ENCODE data around the gene FHAD1. TPM values are rescaled to one million over a fixed set of nuclear protein-coding genes. Genes with fewer than 3 reads are reported as not detected.

FHAD1 gene
- total RNA-seq, 2 experiments from 2014 or later, result not detected

- POLR2A ChIA-PET, result no interaction called here
- peaks cover 0 to 4% of the 10 kb centered on the region in 2 experiments for H3K27me3 ChIP-seq (ENCODE audit: control insufficient read depth in 1 of 2, insufficient read depth in 2 of 2, low read length in 2 of 2)
Observed at GRCh38 chr1:15259622-15260007, 12.6 kb downstream of the FHAD1 start.

DNA sequence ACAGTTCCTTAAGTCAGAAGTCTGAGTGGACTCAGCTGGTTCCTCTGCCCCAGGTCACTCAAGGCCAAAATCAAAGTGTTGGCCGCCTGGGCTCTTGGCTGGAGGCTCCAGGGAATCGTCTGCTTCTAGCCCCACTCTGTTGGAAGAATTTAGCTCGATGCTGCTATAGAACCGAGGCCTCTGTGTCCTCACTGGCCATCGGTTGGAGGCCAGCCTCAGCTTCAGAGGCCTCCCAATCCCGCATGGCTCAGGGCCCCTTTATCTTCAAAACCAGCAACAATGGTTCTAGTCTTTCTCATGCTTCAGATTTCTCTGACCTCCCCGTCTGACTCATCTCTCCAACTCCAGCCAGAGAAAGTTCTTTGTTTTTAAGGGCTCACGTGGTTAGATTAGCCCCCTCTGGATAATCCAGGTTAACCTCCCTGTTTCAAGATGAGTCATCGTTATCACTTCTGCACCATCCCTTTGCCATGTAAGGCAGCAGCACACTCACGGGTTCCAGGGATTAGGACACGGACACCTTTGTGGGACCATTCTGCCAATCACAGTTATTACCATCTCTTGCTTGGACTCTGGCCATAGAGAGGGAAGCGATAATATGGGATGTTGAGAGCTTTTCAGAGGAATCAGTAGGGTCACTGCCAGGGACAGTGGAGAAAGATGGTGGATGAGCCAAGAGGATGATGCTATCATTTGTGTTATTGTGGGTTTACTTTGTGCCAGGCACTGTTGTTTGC is 13.6 kb downstream of the FHAD1 start:
- intact Hi-C loops (cut with DNase I, micrococcal nuclease), result no loop called here
- peaks cover 16% of the 10 kb centered on the region for H3K4me1 Mint-ChIP-seq (ENCODE audit: low read depth)
- no peak overlapping the region for H3K27ac Mint-ChIP-seq
- Histone ChIP-seq H3K36me3 (ENCODE audit: insufficient read depth, low read length) (no peaks in the 10 kb centered on the region), H3K27me3 (ENCODE audit: control insufficient read depth in 1 of 2, insufficient read depth in 2 of 2, low read length in 2 of 2) (peaks cover 0 to 10% of the 10 kb centered on the region in 2 experiments), H3K4me3 (ENCODE audit: low read length) (no peak overlapping the region), H3K9me3 (ENCODE audit: control insufficient read depth in 1 of 2, insufficient read depth in 1 of 2, low read length in 2 of 2) (peaks cover 0 to 9% of the 10 kb centered on the region in 2 experiments), H3K27ac (ENCODE audit: low read depth in 1 of 2, low read length in 2 of 2) (no peak overlapping the region), H3K4me1 (ENCODE audit: insufficient read depth, low read length) (peaks cover 11% of the 10 kb centered on the region)
- H3K4me3 Mint-ChIP-seq, result no peak overlapping the region
- DNase-seq (peak in 2 of 14 experiments; percentile 30 to 43), ATAC-seq (ENCODE audit: poor library complexity) (no peak)
- TF ChIP-seq CTCF (IDR thresholded peaks at IDR 0.05), result no peak
- H3K36me3 Mint-ChIP-seq (ENCODE audit: low read depth), result no peaks in the 10 kb centered on the region
- POLR2A ChIA-PET, result no interaction called here
- peaks cover 3% of the 10 kb centered on the region for H3K9me3 Mint-ChIP-seq
- H3K27me3 Mint-ChIP-seq, result peaks cover 48% of the 10 kb centered on the region
- CTCF ChIA-PET, result no interaction called here

More at GRCh38 chr1:15259622-15260007, 12.6 kb downstream of the FHAD1 start:
- no peak for TF ChIP-seq CTCF (IDR thresholded peaks at IDR 0.05)
- no peaks in the 10 kb centered on the region for H3K36me3 ChIP-seq (ENCODE audit: insufficient read depth, low read length)
- no peak overlapping the region for H3K4me3 Mint-ChIP-seq
- intact Hi-C loops (cut with DNase I, micrococcal nuclease), result no loop called here
- no peak overlapping the region for H3K27ac Mint-ChIP-seq
- H3K9me3 Mint-ChIP-seq, result peaks cover under 1% of the 10 kb centered on the region
- peaks cover 39% of the 10 kb centered on the region for H3K27me3 Mint-ChIP-seq
- ATAC-seq (ENCODE audit: poor library complexity), result no peak
- no peak overlapping the region for H3K27ac ChIP-seq (ENCODE audit: low read depth in 1 of 2, low read length in 2 of 2)
- CTCF ChIA-PET, result no interaction called here
- H3K36me3 Mint-ChIP-seq (ENCODE audit: low read depth), result no peaks in the 10 kb centered on the region
- peaks cover 16% of the 10 kb centered on the region for H3K4me1 Mint-ChIP-seq (ENCODE audit: low read depth)
- H3K9me3 ChIP-seq (ENCODE audit: control insufficient read depth in 1 of 2, insufficient read depth in 1 of 2, low read length in 2 of 2), result no peaks in the 10 kb centered on the region
- H3K4me1 ChIP-seq (ENCODE audit: insufficient read depth, low read length), result peaks cover 11% of the 10 kb centered on the region
- no peak for DNase-seq
- no peak overlapping the region for H3K4me3 ChIP-seq (ENCODE audit: low read length)

DNA sequence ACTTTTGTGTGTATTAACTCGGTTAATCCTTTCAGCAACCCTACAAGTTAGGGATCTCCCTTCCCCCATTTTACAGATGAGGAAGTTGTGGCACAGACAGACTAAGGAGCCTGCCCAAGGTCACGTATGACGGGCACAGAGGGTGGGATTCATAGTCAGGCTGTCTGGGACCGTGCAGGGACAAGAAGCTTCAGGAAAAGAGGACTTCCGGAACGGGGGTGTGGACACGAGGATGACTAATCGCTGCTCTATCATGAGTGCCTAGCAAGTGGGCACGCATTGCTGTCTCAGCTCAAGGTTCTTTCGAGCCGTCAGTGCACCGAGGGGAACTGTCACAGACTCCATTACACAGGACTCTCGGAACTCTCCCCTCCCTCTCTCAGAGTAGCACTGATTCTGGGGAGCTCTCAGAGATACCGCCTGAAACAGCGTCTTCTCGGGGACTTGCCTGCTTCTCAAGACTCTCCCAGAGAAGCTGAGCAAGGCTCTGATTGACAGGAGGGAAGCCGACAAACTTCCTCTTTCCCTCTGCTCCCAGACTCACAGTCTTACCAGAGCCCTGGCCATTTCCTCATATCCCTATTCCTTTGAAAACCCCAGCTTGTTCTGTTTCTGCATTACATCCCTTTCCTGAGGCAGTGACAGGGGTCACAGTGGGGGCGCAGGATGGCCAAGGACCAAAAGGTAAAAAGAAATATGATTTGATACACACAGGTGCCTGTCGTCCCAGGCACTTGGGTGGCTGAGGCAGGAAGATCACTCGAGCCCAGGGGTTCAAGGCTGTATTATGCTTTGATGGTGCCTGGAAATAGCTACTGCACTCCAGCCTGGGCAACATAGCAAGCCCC is 14.4 kb downstream of the FHAD1 start:
- ATAC-seq (ENCODE audit: poor library complexity) (peak; percentile 37), DNase-seq (peak in 2 of 14 experiments; percentile 70 to 80)
- Histone ChIP-seq H3K36me3 (ENCODE audit: insufficient read depth, low read length) (no peaks in the 10 kb centered on the region), H3K4me3 (ENCODE audit: low read length) (peak overlapping the region; percentile 6), H3K9me3 (ENCODE audit: control insufficient read depth in 1 of 2, insufficient read depth in 1 of 2, low read length in 2 of 2) (peaks cover 0 to 9% of the 10 kb centered on the region in 2 experiments), H3K27me3 (ENCODE audit: control insufficient read depth in 1 of 2, insufficient read depth in 2 of 2, low read length in 2 of 2) (peaks cover 0 to 10% of the 10 kb centered on the region in 2 experiments), H3K27ac (ENCODE audit: low read depth in 1 of 2, low read length in 2 of 2) (no peak overlapping the region), H3K4me1 (ENCODE audit: insufficient read depth, low read length) (peaks cover 11% of the 10 kb centered on the region)
- Mint-ChIP-seq H3K27ac (no peak overlapping the region), H3K9me3 (peaks cover 4% of the 10 kb centered on the region), H3K36me3 (ENCODE audit: low read depth) (no peaks in the 10 kb centered on the region), H3K4me1 (ENCODE audit: low read depth) (peaks cover 16% of the 10 kb centered on the region), H3K4me3 (peak overlapping the region; percentile 51), H3K27me3 (peaks cover 51% of the 10 kb centered on the region)
- ChIA-PET POLR2A (interaction anchor here (0.7 kb wide), 1 partner anchor 9 kb away, joined by 3 read pairs; no protein-coding TSS in a partner anchor), CTCF (no interaction called here)
- intact Hi-C loops (cut with DNase I, micrococcal nuclease), result no loop called here
- TF ChIP-seq CTCF (IDR thresholded peaks at IDR 0.05), result no peak

Data from CD4-positive, alpha-beta T cell (primary cell).